HepG2 (cell line): ENCODE results near the gene DOCK4. TPM values are rescaled to one million over a fixed set of nuclear protein-coding genes. Genes with fewer than 3 reads are reported as not detected.

Experiments
- ATAC-seq: fragments of 200-7000 bp; cut with Tn5 transposase; 3 replicates; pipeline ENCODE4 v1.9.1; 2020; ENCODE audit warnings: mild to moderate bottlenecking, moderate library complexity
- BruUV-seq: library from RNA; stranded (reverse); fragments of 400-500 nt; replicated peaks from 2 replicates; lab custom pipeline; 2021; lab: Mats Ljungman, UMichigan
- CTCF ChIA-PET: fragments of 300-600 bp; formaldehyde crosslinking; extraction: SDS; loops from one replicate; lab custom pipeline; 2021; ENCODE audit warnings: low total read pairs, inconsistent platforms, low intra/inter-chr PET ratio; lab: Yijun Ruan, JAX
- POLR2A ChIA-PET: fragments of 350-600 bp; sonication (Branson Sonifier 250); formaldehyde crosslinking; loops from one replicate; lab custom pipeline; 2020; ENCODE audit warnings: antibody characterized with exemption, inconsistent platforms; lab: Yijun Ruan, JAX
- DNase-seq: peaks from one replicate; pipeline ENCODE4 v3.0.0-alpha.2; 2015; ENCODE audit warnings: low spot score
- FAIRE-seq: peaks from 3 replicates; lab custom pipeline; 2011; peaks lifted over from hg19 to GRCh38; lab: Jason Lieb, UNC
- H2AFZ ChIP-seq: one replicate; pipeline ENCODE4 v1.6.1; 2011; ENCODE audit warnings: low read length, inconsistent platforms
- H3K27ac ChIP-seq: fragments of 300-600 bp; 3 replicates; pipeline ENCODE4 v1.8.0; 2011; ENCODE audit warnings: mixed run types, mild to moderate bottlenecking, mixed read lengths, low read length, inconsistent platforms; ENCODE audit not compliant: insufficient read depth; ENCODE audit errors: extremely low read length
- H3K27me3 ChIP-seq, 2 experiments: fragments of 200-600 bp in 1 of 2; 2 replicates in 1 of 2; 3 replicates in 1 of 2; pipeline versions ENCODE4 v1.6.0 to v1.8.0; 2011; ENCODE audit warnings: low read length in 2 of 2, mild to moderate bottlenecking in 2 of 2, moderate library complexity in 2 of 2, inconsistent platforms in 1 of 2; ENCODE audit not compliant: insufficient read depth in 2 of 2, control insufficient read depth in 1 of 2
- H3K36me3 ChIP-seq, 2 experiments: fragments of 200-600 bp in 1 of 2; replicated peaks in 1 of 2; 2 replicates in 1 of 2; 3 replicates in 1 of 2; pipeline versions ENCODE4 v1.5.1 to v1.8.0; 2011; ENCODE audit warnings: low read length in 2 of 2, inconsistent platforms in 1 of 2; ENCODE audit not compliant: insufficient read depth in 2 of 2, control insufficient read depth in 1 of 2
- H3K4me1 ChIP-seq: 2 replicates; pipeline ENCODE4 v1.5.1; 2012; ENCODE audit warnings: low read length, inconsistent platforms; ENCODE audit not compliant: insufficient read depth
- H3K4me2 ChIP-seq: 2 replicates; pipeline ENCODE4 v1.6.0; 2011; ENCODE audit warnings: low read depth, low read length, inconsistent platforms
- H3K4me3 ChIP-seq, 3 experiments: fragments of 200-600 bp in 1 of 3; sonication (generic), shearing (Covaris generic) in 1 of 3; replicated peaks in 1 of 3; 2 replicates each; pipeline ENCODE4 v1.5.1; 2011 to 2016; ENCODE audit warnings: low read length in 3 of 3, inconsistent platforms in 2 of 3, low read depth in 2 of 3, mild to moderate bottlenecking in 2 of 3, control low read depth in 1 of 3, mixed read lengths in 1 of 3; ENCODE audit not compliant: insufficient read depth in 1 of 3
- H3K79me2 ChIP-seq: one replicate; pipeline ENCODE4 v1.6.1; 2011; ENCODE audit warnings: low read length, inconsistent platforms; ENCODE audit not compliant: insufficient read depth
- H3K9ac ChIP-seq: 2 replicates; pipeline ENCODE4 v1.6.0; 2011; ENCODE audit warnings: mild to moderate bottlenecking, low read depth, low read length, inconsistent platforms; ENCODE audit not compliant: insufficient read depth
- H3K9me3 ChIP-seq: 2 replicates; pipeline ENCODE4 v1.5.1; 2012; ENCODE audit warnings: mild to moderate bottlenecking, low read length
- H4K20me1 ChIP-seq: 2 replicates; pipeline ENCODE4 v1.6.0; 2011; ENCODE audit warnings: inconsistent platforms, mild to moderate bottlenecking, low read length, moderate library complexity; ENCODE audit not compliant: insufficient read depth
- ESRRA ChIP-seq: sonication (generic); formaldehyde crosslinking; IDR thresholded peaks from 2 replicates; pipeline ENCODE4 v1.5.1; 2020; ENCODE audit warnings: mild to moderate bottlenecking, low read depth, missing genetic modification reagents
- KLF16 ChIP-seq, 2 experiments: sonication (generic) in 1 of 2; formaldehyde crosslinking in 1 of 2; IDR thresholded peaks; 2 replicates each; pipeline versions ENCODE4 v1.6.1 to v1.8.0; 2016 to 2023; ENCODE audit warnings: missing genetic modification reagents in 2 of 2, missing compliant biosample characterization in 1 of 2
- MED8 ChIP-seq: sonication (generic); formaldehyde crosslinking; IDR thresholded peaks from 2 replicates; pipeline ENCODE4 v1.8.1; 2023; ENCODE audit warnings: mild to moderate bottlenecking, missing genetic modification reagents; ENCODE audit not compliant: insufficient replicate concordance
- RELA ChIP-seq: sonication (generic); formaldehyde crosslinking; IDR thresholded peaks from 2 replicates; pipeline ENCODE4 v1.4.0; 2020; ENCODE audit warnings: missing genetic modification reagents
- ZNF572 ChIP-seq: sonication (generic); formaldehyde crosslinking; IDR thresholded peaks from 2 replicates; pipeline ENCODE4 v1.5.1; 2020; ENCODE audit warnings: mild to moderate bottlenecking, missing genetic modification reagents
- WGBS: methylation state at CpG from one replicate; pipeline ENCODE4 v1.1.6; 2017; ENCODE audit warnings: low lambda C conversion rate; 5-methylcytosine and 5-hydroxymethylcytosine counted together
- in situ Hi-C: cut with HindIII; loops from 2 replicates; pipeline ENCODE4 v1.10.0; 2017; ENCODE audit warnings: low pct_unique_long_range_greater_than_20kb; ENCODE audit not compliant: extremely low pct_ligation_motif_present
- intact Hi-C: fragments of 100-400 bp; cut with micrococcal nuclease; formaldehyde crosslinking; loops from one replicate; pipeline ENCODE4 v1.10.0; 2022; ENCODE audit not compliant: unreplicated experiment
- polyA plus RNA-seq, 8 experiments: library from polyadenylated mRNA; depleted of rRNA in 3 of 8; stranded (reverse) in 7 of 8; unstranded in 1 of 8; fragments of >200 nt; fragmentation: Illumina TruSeq in 4 of 8; extraction: Trizol in 4 of 8; gene quantifications; 2 replicates each; pipeline versions ENCODE4 v1.2.1 to v1.2.3, GENCODE V29; 2011 to 2016; ENCODE audit warnings: low read depth in 4 of 8, missing spikeins in 1 of 8, mixed read lengths in 1 of 8; ENCODE audit not compliant: insufficient read depth in 1 of 8
- total RNA-seq, 5 experiments: library from RNA; depleted of rRNA; stranded (reverse); fragments of >200 nt; fragmentation: Illumina TruSeq; extraction: Trizol; gene quantifications; 2 replicates each; pipeline ENCODE4 v1.2.3, GENCODE V29; 2016; ENCODE audit warnings: low read depth in 1 of 5
- TF ChIP-seq, protein P1 (sequence below): sonication (generic); formaldehyde crosslinking; IDR thresholded peaks from 2 replicates; pipeline ENCODE4 v1.5.1; 2020; ENCODE audit warnings: mild to moderate bottlenecking, missing genetic modification reagents, borderline replicate concordance

DOCK4 gene
- total and polyA plus RNA-seq, 2 of the 13 experiments (the other 11 are each of a cell fraction or from before 2014, with no cell fraction given), result 13.5 to 17.4 TPM

DNA sequence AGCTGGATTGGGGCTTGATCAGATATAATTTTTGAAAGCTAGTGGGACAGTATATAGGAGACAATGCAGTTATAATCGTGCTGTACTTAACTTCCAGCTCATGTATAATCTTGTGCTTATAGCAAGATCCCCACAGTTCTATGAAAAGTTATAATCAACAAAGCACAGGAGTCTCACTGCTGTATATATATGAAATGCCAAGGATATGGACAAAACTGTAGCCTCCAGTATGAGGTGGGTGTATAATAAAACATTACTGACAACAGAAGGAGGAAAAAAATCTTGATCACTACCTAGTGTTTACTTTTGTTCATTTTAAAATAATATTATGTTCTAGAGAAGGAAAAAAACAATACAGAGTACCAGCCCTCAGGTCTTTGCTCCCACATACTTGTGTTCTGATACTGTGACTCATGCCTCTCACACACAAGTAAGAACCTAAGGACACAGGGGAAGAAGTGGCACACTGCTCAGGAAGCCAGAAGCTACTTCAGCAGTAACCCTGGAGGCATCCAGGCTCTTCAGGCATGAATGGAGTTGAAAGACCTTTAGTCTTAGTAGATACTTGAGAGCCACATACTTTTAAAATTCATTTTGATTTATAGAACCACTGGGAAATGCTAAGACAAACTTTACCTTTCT, 378.2 kb downstream of the DOCK4 start (continued):
- TF ChIP-seq, protein P1, sequence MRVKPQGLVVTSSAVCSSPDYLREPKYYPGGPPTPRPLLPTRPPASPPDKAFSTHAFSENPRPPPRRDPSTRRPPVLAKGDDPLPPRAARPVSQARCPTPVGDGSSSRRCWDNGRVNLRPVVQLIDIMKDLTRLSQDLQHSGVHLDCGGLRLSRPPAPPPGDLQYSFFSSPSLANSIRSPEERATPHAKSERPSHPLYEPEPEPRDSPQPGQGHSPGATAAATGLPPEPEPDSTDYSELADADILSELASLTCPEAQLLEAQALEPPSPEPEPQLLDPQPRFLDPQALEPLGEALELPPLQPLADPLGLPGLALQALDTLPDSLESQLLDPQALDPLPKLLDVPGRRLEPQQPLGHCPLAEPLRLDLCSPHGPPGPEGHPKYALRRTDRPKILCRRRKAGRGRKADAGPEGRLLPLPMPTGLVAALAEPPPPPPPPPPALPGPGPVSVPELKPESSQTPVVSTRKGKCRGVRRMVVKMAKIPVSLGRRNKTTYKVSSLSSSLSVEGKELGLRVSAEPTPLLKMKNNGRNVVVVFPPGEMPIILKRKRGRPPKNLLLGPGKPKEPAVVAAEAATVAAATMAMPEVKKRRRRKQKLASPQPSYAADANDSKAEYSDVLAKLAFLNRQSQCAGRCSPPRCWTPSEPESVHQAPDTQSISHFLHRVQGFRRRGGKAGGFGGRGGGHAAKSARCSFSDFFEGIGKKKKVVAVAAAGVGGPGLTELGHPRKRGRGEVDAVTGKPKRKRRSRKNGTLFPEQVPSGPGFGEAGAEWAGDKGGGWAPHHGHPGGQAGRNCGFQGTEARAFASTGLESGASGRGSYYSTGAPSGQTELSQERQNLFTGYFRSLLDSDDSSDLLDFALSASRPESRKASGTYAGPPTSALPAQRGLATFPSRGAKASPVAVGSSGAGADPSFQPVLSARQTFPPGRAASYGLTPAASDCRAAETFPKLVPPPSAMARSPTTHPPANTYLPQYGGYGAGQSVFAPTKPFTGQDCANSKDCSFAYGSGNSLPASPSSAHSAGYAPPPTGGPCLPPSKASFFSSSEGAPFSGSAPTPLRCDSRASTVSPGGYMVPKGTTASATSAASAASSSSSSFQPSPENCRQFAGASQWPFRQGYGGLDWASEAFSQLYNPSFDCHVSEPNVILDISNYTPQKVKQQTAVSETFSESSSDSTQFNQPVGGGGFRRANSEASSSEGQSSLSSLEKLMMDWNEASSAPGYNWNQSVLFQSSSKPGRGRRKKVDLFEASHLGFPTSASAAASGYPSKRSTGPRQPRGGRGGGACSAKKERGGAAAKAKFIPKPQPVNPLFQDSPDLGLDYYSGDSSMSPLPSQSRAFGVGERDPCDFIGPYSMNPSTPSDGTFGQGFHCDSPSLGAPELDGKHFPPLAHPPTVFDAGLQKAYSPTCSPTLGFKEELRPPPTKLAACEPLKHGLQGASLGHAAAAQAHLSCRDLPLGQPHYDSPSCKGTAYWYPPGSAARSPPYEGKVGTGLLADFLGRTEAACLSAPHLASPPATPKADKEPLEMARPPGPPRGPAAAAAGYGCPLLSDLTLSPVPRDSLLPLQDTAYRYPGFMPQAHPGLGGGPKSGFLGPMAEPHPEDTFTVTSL, result no peak

GRCh38 chr7:111825046-111825445, 381.2 kb downstream of the DOCK4 start:
- H3K4me1 ChIP-seq, result no peaks in the 10 kb centered on the region
- H4K20me1 ChIP-seq, result no peaks in the 10 kb centered on the region
- no TSS peak for BruUV-seq
- POLR2A ChIA-PET, result no interaction called here
- H3K36me3 ChIP-seq, result peaks cover 4 to 5% of the 10 kb centered on the region in 2 experiments; a peak in 4 of 5 replicates
- H3K79me2 ChIP-seq, result no peaks in the 10 kb centered on the region
- no peak for DNase-seq
- H3K9me3 ChIP-seq, result no peaks in the 10 kb centered on the region
- WGBS, result 99% methylated on average over 2 of the region's 2 CpGs
- CTCF ChIA-PET, result no interaction called here
- H3K9ac ChIP-seq, result no peak overlapping the region
- no peak overlapping the region for H2AFZ ChIP-seq
- no peak for ATAC-seq
- FAIRE-seq, result no peak
- no peaks in the 10 kb centered on the region; a peak in 1 of 5 replicates for H3K27me3 ChIP-seq
- intact Hi-C loops, result no loop called here
- in situ Hi-C loops, result no loop called here
- H3K27ac ChIP-seq, result no peak overlapping the region
- TF ChIP-seq RELA (CRISPR knock-in tag) (no peak), ESRRA (no peak), KLF16 (CRISPR knock-in tag; IDR thresholded peaks at IDR 0.05) (no peak), MED8 (no peak), ZNF572 (CRISPR knock-in tag) (no peak)
- H3K4me2 ChIP-seq, result no peak overlapping the region
- H3K4me3 ChIP-seq, result no peak overlapping the region
